GDM1 (cell line): Measurements from ENCODE around the gene CDC42BPB.
"Not testable (repeated sequence)": the region's sequence is repeated elsewhere in the genome, so short reads cannot be mapped to it uniquely, and the experiment has no call there.

Experiments used
- DNase-seq: peaks from one replicate; lab custom pipeline; 2025; lab: John Stamatoyannopoulos, UW

Gene CDC42BPB

DNA sequence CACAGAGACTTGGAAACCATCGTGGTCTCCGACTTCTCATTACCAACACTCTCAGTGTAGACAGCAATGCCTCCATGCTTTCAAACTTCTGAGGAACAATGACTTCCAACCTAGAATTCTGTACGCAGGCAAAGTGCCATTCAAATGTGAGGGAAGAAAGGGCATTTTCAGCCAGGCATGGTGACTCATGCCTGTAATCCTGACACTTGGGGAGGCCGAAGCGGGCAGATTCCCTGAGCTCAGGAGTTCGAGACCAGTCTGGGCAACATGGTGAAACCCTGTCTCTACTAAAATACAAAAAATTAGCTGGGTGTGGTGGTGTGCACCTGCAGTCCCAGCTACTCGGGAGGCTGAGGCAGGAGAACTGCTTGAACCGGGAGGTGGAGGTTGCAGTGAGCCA is 9.9 kb downstream of the CDC42BPB start:
- not testable (repeated sequence) for DNase-seq

DNA sequence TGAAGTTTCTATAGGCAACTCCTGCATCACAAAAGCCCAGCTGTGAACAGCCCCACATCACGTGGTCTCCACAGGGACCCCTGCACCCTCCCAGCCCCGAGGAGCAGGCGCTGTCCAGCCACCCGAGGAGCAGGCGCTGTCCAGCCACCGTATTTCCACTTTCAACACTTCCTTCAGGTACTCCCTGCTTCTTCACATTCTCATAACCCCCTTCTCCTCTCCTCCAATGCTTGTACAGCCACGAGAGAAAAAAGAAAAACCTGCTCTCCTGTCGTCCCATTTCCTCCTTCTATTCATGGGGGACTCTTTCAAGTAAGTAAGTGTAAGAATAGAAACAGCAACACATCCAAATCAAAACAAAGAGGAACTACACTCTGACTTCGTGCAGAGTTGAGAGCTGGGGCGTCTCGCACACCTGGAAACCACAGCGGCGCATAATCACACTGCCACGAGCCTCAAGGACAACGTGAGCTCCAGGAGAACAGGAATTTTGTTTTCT is 11.9 kb downstream of the CDC42BPB start:
- no peak for DNase-seq

DNA sequence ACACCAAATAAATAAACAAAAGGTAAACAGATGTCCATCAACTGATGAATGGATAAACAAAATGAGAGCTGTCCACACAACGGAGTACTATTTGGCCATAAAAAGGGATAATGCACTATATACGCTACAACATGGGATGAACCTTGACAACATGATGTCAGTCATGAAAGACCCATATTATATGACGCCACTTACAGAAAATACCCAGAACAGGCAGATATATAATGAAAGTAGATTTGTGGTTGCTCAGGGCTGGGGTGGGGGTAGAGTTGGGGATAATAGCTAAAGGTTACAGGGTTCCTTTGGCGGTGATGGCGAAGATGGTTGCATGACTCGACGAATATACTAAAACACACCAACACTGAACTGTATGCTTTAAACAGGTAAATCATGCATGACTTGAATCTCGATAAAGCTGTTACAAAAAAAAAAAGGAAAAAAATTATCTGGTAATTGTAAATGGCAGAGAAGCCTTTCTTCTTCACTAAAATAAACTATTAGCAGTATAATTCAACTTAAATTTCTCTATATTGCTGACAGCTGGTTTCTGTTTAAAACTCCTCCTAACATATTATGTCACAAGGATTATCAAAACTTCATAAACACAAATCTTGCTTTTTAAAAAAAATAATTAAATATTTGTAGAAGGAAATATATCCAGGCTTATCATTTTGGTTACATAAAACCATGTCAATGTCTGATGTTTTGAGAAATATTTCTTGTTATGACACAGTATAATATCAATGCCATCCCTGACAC is 13.9 kb downstream of the CDC42BPB start:
- no peak for DNase-seq

DNA sequence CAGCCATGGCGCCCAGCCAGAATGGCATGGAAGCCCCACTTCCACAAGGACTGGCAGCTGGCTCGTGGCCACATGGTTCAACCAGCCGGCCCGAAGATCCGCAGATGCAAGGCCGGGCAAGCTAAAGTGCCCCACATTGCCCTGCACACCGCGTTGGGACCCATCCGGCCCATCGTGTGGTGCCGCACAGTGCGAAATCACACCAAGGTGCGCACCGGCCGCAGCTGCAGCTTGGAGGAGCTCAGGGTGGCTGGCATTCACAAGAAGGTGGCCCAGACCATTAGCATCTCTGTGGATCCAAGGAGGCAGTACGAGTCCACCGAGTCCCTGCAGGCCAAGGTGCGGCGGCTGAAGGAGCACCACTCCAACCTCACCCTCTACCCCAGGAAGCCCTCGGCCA is 15.9 kb downstream of the CDC42BPB start:
- DNase-seq, result no peak

DNA sequence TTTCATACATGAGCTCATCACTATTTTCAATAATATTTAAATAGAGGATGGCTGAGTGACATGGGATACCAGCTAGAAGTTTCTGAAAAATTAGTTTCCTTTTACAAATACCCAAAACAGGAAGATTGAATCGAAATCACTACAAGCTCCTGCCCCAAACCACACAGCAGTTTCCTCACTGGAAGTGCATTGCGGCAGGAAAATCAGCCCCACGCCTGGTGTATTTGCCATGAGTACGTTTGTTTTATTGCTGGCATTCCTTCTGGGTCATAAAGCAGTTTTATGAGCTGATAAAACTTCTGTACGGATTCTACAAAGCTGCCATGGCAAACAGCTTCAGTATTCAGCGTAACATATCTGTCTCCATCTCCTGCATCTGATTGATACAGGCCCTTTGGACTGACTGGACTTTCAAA is 23.7 kb downstream of the CDC42BPB start:
- DNase-seq, result no peak

DNA sequence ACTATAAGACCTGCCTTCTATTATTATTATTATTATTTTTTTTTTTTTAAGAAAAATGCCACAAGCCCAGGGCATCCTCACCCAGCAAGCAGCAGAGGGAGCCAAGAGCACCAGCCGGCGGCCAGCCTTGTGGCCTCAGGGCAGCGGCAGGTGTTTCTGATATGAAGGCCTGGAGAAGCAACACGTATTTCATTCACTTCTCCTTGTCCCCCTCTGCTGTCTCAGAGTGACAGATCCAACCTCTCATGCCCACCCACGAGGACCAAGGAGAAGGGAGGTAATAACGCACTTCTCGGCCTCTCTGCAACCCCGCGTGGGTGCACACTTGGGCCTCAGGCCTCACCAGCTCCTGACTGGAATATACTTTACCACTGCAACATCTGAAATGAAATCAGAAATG is 25.4 kb downstream of the CDC42BPB start:
- no peak for DNase-seq

DNA sequence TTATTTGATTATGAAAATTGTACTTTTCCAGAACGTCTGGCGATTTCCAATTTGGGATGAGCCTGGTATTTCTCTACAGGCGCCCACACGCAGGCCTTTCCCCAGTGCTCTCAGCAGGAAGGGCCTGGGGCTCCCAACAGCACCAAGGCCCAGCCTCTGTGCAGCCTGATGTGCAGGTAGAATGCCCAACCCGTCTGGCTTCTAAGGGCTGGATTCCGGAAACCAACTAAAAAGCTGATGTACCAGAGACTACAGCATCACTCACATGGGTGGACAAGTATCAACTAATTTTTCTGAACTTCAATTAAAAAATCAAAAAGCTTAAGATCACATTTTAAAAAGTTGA is 25.8 kb downstream of the CDC42BPB start:
- DNase-seq, result no peak

DNA sequence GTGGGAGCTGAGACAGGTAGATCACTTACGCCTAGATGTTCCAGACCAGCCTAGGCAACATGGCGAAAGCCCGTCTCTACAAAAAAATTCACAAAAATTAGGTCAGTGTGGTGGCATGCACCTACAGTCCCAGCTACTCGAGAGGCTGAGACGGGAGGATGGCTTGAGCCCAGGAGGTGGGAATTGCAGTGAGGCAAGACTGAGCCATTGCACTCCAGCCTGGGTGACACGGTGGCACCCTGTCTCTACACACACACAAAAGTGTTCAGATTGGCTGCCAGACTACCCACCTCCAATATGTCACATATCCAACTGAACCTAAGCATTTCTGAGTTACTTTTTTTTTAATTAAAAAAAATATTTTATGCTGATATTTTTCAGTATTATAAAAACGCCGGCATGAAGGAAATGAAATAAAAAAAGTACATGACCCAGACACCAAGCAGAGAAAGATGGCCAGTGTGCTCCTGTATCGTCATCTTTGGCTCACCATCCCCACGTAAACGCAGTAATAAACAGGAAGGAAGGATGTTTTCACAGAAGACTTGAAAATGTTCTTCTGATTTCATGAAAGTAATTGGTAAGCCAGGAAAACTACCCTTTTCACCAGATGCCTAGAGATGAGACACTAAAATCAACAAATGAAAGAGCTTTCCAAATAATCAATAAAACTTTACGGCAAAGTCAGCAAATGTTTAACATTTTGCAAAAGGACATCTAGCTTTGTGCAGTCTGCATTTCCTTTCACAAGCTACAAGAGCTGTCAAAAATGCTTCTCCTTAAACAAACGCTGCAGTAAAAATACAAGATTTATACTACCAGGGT is 26.4 kb downstream of the CDC42BPB start:
- no peak for DNase-seq

DNA sequence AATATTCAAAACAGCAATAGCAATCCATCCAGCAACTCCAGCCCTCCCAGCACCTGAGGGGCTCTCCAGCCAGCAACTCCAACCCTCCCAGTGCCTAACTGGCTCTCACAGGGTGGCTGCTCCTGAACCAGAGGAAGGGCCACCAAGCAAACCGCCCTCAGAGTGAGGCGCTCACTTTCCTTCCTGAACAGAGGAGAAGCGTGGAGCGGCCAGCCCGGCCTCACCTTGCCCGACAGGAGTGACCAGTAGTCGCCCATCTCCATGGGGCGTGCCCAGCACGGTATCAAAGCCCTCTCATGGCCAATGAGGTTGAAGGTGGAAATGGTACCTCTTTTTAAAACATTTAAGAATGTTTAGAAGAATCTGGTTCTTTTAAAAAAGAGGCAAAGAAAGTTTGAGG is 27.4 kb downstream of the CDC42BPB start:
- no peak for DNase-seq

DNA sequence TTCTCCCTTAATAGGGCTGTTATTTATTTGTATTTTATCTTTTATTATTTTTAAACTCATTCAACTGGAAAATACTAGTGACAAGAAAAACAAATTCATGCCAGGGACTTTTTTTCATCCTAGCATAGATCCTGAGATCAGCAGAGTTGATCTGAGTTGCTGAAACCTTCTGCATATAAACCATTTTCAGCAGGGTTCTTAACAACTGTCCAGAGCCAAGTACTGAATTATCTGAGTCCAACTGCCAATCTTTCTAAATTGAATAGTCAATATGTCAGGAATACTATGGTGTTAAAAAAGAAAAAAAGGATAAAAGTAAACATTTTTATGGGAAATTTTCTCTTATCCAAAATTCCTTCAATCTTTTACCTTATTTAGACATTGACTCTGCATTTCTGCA is 28.6 kb downstream of the CDC42BPB start:
- DNase-seq, result no peak

DNA sequence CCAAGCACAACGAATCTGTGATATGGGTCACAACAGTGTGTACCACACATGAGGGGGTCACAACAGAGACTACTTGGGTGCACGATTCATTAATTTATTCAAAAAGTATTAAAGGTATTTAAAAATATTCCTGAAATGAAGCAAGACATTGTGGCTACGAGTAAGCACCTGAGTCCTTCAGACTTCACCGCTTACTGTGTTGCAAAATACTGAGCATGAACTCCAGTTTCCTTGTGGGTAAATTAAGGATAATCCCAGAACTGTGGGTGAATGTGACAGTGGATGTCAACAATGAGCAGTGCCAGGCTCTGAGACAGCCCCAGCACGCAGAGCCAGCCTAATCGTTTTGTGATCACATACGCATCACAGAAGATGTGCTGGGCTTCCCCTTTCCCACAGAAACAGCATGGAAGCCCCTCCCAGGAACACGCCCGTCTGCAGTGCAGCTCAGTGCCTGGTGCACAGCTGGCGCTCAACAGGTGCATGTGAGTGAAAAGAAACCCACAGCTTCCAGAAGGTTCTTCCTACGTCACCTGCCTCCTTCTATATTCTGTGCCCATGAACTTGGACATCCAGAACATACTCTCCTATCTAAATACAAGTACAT is 29.1 kb downstream of the CDC42BPB start:
- DNase-seq, result no peak

DNA sequence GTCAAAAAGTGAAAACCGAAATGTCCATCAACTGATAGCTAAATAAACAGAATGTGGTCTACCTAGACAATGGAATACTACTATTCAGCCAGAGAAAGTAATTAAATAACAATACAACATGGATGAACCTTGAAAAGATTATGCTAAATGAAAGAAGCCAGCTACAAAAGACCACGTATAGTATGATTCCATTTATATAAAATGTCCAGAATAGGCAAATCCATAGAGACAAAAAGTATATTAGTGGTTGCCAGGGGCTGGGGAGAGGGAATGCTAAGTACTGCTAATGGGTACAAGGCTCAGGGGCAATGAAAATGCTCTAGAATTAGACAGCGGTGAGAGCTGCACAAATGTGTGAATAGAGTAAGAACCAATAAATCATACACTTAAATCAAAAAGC is 29.9 kb downstream of the CDC42BPB start:
- no peak for DNase-seq

DNA sequence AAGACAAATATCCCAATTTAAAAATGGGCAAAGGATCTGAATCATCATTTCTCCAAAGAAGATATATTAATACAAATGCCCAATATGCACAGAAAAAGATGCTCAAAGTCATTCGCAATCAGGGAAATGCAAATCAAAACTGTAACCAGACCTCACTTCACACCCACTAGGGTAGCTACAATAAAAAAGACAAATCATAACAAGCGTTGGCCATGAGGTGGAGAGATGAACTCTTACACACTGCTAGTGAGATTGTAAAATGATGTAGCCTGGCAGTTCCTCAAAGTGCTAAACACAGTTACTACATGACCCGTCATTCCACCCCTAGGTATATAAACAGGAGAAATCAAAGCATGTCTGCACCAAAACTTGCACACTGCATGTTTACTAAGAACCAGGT is 30.4 kb downstream of the CDC42BPB start:
- DNase-seq, result no peak

DNA sequence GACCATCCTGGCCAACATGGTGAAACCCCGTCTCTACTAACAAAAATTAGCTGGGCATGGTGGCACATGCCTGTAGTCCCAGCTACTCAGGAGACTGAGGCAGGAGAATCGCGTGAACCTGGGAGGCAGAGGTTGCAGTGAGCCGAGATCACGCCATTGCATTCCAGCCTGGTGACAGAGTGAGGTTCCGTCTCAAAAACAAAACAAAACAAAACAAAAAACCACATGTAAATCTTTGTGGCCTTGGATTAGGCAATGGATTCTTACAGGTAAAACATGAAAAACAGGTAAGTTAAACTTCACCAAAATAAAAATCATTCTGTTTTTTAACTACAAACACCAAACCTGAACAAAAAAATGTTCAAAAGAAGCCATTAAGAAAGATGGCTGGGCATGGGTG is 31.2 kb downstream of the CDC42BPB start:
- not testable (repeated sequence) for DNase-seq

DNA sequence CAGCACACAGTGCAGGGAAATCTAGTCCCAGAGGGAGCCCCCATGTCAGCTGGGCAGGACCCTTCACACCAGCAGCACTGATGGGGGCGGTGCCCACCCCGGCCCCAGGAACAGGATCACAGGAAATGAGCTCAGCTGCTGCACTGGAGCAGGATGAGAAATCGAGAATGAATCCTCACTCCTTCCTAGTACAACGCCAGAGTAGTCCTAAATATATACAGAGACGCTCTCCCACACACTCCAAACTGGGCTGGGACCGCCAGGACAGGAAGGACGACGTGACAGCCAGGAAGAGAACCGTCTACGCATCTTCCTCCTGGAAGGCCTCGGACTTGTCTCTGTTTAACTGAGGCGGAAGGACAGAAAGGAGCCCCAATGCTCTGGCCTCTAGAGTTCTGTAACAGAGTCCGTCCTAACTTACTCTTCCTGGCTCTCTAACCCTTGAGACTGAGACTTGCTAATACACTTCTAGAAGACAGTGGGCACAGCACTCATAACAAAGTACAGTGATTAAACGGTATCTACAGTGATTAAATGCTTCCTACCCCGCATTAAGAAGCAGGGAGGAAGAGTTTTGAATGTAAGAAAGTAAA is 33.4 kb downstream of the CDC42BPB start:
- no peak for DNase-seq

DNA sequence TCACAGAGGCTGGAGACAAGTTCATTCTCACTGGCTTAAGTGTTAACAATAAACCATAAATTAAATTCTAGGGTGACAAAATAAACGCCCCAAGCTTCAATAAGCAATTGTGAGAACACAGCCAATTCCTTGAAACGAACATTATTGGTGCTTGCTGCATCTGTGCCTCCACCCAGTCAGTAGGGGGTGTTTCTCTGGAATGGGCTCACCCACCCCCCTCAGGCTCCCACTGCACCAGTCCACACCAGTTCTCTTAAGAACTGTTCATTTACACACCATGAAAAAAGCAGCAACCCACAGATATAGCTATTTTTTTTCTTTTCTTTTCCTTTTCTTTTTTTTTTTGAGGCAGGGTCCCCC is 34.7 kb downstream of the CDC42BPB start:
- DNase-seq, result no peak

DNA sequence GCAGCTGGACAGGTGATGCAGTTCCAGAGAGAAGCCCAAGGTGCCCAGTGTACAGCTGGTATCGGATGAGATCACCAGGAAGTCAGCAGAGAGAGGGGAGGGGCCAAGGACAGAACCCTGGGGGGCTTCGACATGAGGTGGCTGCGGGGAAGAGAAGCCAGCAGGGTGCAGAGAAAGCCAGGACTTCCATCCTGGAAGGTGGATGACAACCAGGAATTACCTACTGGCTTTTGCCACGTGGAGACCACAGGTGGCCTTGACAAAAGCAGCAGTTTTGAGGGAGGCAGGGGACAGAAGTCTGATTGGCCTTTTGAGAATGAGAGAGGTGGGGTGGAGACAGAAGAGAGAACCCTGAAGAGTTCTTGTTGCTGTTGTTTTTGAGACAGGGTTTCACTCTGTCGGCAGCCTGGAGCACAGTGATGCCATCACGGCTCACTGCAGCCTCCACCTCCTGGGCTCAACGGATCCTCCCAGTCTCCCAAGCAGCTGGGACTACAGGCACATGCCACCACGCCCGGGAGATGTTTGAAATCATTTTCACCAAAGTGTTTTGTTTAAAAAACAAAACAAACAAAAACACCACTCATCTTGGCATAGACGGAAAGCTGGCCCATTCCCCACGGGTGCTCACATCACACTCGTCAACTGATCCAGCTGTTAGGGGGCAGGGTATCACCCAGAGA is 35.2 kb downstream of the CDC42BPB start:
- DNase-seq, result no peak

DNA sequence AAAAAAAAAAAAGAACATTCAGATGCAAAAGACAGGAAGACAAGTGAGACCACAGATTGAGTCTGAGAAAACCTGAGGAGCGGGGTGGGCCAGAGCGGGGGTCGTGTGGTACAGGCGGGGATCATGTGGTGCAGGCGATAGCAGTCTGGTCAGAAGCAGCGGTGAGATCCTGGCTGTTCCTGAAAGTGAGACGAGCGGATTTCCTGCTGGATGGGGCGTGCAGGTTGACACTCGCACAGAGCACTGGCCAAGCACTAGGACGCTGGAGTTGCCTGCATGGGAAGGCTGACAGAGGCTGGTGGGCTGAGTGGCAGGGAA is 35.7 kb downstream of the CDC42BPB start:
- no peak for DNase-seq

DNA sequence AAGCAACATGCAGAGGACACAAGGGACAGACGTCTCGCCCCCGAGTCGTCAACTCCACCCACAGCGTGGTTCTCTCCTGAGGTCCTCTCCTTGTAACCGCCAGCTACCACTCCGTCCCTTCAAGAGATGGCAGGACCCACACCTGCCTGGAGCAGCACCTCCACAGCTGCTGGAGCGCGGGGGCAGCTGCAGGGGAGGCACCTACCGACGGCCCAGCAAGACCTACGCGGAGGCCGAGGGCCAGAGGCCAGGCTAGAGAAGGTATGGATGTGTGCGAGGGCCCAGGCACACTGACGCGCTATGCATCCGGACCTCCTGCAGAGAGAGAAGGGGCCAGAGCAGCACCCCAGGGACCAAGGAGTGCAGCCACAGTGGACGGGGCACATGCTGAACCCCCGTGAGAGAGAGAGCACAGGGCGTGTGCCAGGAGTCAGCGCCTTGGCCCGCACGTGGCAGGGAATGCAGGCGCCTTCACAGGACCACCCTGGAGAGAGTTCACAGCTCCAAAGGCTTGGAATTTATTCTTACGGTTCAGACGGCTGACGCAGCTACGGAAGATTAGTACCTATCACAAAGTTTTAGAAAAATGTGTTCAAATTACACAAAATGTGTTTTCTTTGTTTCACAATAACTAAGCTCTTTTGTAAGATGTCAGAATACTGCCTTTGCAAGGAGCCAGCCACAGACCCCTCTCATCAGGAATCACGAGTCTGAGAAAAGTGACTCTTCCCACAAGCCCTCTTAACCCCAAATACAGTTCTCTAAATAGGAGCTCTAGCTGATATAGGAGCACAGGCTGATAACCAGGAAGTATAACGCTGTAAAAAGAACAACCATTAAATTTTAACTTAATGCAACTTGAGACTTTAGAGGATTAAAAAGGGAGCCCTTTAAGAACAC is 36.8 kb downstream of the CDC42BPB start:
- DNase-seq, result no peak

DNA sequence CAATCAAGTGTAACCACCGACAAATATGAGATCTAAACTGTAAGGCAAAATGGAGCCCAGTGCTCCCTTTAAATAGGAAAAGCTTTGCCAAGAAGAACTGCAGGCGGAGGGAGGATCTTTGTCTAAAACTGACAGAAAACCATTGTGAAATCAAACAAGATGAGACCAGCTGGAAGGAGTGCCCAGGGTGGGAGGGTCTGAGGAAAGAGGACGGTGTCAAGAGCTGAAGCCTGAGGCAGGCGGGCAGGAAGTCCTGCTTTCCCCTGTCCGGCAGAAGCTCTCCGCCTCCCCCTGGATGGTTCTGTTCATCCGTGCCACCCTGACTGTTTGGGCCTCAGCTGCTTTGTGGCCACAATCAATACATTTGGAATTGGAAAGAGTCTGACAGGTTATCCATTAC is 37.5 kb downstream of the CDC42BPB start:
- DNase-seq, result no peak

DNA sequence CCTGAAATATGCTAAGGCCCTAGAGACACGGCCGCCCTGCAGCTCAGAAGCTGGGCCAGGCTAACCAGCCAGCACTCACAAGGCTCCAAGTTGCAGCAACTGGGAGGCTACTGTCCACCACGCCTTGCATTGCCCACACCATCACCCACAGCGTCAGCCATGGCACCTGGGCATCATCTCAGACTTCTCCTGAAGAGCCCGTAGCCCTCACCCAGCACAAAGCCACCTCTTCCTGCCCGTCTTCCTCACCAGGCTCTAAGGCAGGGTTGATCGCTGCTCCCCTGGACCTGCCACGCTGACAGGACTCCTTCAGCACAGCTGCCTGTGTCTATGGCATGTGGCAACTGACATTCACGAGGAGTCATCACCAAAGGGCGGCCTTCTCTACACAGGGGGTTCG is 38.1 kb downstream of the CDC42BPB start:
- DNase-seq, result no peak
